GM23338 (cell line): Measurements from ENCODE around the gene ABCB11.

Source experiments
- EZH2 ChIP-seq: fragments of 200-600 bp; sonication (generic); IDR thresholded peaks from one replicate; pipeline ENCODE4 v1.8.0; 2017; ENCODE audit warnings: antibody characterized with exemption, mild to moderate bottlenecking, low read depth; ENCODE audit not compliant: unreplicated experiment
- TF ChIP-seq, protein P1 (sequence below), 2 experiments: fragments of 200-600 bp in 1 of 2; sonication (generic) in 1 of 2; conservative IDR thresholded peaks; 2 replicates each; pipeline versions ENCODE4 v1.5.1 to v1.6.1; 2016 to 2017; ENCODE audit warnings: antibody characterized with exemption in 2 of 2, low read depth in 2 of 2, mild to moderate bottlenecking in 2 of 2, moderate library complexity in 1 of 2

DNA sequence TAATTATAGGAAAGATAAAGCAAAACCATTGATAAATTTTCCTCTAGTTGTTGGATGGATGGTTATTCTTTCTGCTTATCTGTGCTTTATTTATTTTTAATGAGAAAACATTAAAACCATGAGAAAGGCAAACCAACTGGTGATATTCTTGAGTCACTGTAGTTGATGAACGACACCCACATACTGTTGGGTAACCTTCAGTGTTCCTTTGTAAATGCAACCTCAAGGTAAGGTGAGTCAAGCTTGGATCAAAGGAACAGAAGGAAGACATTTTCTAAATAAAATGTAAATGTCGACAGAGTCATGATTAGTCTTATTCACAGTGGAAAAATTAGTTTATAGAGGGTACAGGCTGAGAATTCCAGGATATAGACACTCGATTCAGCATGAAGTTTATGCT lies 12.7 kb downstream of the ABCB11 start:
- TF ChIP-seq, protein P1, sequence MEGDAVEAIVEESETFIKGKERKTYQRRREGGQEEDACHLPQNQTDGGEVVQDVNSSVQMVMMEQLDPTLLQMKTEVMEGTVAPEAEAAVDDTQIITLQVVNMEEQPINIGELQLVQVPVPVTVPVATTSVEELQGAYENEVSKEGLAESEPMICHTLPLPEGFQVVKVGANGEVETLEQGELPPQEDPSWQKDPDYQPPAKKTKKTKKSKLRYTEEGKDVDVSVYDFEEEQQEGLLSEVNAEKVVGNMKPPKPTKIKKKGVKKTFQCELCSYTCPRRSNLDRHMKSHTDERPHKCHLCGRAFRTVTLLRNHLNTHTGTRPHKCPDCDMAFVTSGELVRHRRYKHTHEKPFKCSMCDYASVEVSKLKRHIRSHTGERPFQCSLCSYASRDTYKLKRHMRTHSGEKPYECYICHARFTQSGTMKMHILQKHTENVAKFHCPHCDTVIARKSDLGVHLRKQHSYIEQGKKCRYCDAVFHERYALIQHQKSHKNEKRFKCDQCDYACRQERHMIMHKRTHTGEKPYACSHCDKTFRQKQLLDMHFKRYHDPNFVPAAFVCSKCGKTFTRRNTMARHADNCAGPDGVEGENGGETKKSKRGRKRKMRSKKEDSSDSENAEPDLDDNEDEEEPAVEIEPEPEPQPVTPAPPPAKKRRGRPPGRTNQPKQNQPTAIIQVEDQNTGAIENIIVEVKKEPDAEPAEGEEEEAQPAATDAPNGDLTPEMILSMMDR (conservative IDR thresholded peaks at IDR 0.05; ENCODE audit: low read depth in 2 of 2) = no peak
- TF ChIP-seq EZH2 = no peak
